Kidney (tissue), 14 donors: ENCODE measurements around the gene TNFSF8. TPM values are rescaled to one million over a fixed set of nuclear protein-coding genes. Genes with fewer than 3 reads are reported as not detected.

ENCODE experiments used
- DNase-seq, 5 donors: peaks; one replicate each; pipeline ENCODE4 v3.0.0-alpha.2; 2013 to 2020
- FAIRE-seq: peaks from 2 replicates; lab custom pipeline; 2012; peaks lifted over from hg19 to GRCh38; lab: Jason Lieb, UNC
- H3K27ac ChIP-seq, 2 donors: one replicate each; pipeline ENCODE4 v1.7.0; 2013; ENCODE audit warnings: low read depth in 2 of 2, low read length in 2 of 2, inconsistent platforms in 1 of 2
- H3K27me3 ChIP-seq: one replicate; pipeline ENCODE4 v1.7.1; 2013; ENCODE audit warnings: low read length, inconsistent platforms; ENCODE audit not compliant: control insufficient read depth, insufficient read depth
- H3K36me3 ChIP-seq, 3 donors: one replicate each; pipeline versions ENCODE4 v1.7.0 to v1.7.1; 2013; ENCODE audit warnings: low read length in 3 of 3, control low read depth in 1 of 3, inconsistent platforms in 1 of 3; ENCODE audit not compliant: insufficient read depth in 3 of 3, control insufficient read depth in 2 of 3
- H3K4me1 ChIP-seq, 3 donors: one replicate each; pipeline versions ENCODE4 v1.7.0 to v1.7.1; 2013; ENCODE audit warnings: low read length in 3 of 3, inconsistent platforms in 1 of 3, low read depth in 1 of 3; ENCODE audit not compliant: control insufficient read depth in 2 of 3, insufficient read depth in 2 of 3
- H3K4me3 ChIP-seq, 3 donors: one replicate each; pipeline versions ENCODE4 v1.7.0 to v1.8.1; 2013; ENCODE audit warnings: low read length in 3 of 3, control low read depth in 1 of 3, inconsistent platforms in 1 of 3
- H3K9ac ChIP-seq, 3 donors: one replicate each; pipeline versions ENCODE4 v1.7.0 to v1.7.1; 2013; ENCODE audit warnings: low read length in 3 of 3, control low read depth in 1 of 3, inconsistent platforms in 1 of 3
- H3K9me3 ChIP-seq, 3 donors: one replicate each; pipeline versions ENCODE4 v1.7.0 to v1.7.1; 2013; ENCODE audit warnings: low read length in 3 of 3, control low read depth in 1 of 3, inconsistent platforms in 1 of 3; ENCODE audit not compliant: control insufficient read depth in 2 of 3, insufficient read depth in 1 of 3
- intact Hi-C: fragments of 100-400 bp; cut with DNase I; formaldehyde crosslinking; loops from one replicate; pipeline ENCODE4 v1.11.1; 2022
- polyA plus RNA-seq: library from polyadenylated mRNA; stranded (reverse); fragments of 350-450 nt; fragmentation: Illumina TruSeq; extraction: RNeasy Lipid Tissue Mini Kit (QIAGEN cat#74804); gene quantifications from one replicate; pipeline ENCODE4 v1.2.3, GENCODE V29; 2014; ENCODE audit warnings: low read depth, low replicate concordance; ENCODE audit not compliant: insufficient read depth
- total RNA-seq: library from RNA; stranded (reverse); fragmentation: NEBNext Ultra II Directional; extraction: Animal tissue kit (Norgen Biotek cat#: 25700); gene quantifications from one replicate; pipeline ENCODE4 v1.2.1, GENCODE V29; 2021
- TF ChIP-seq, protein P1 (sequence below): IDR thresholded peaks from 3 replicates; pipeline ENCODE4 v1.5.1; 2012; ENCODE audit warnings: mild to moderate bottlenecking, moderate library complexity, borderline replicate concordance; ENCODE audit not compliant: insufficient read depth; ENCODE audit errors: extremely low read depth
- donor health status: control.
- donor health status: control.
- donor health status: control.
- donor health status: control.
- donor health status: control.
- donor health status: DM: yes; HTN: yes; CAD: no.
- donor health status: Normal renal cell carcinoma (clear cell type).

The TNFSF8 gene
- total and polyA plus RNA-seq, 2 donors from 2014 or later: 0.43 to 5.0 TPM

DNA sequence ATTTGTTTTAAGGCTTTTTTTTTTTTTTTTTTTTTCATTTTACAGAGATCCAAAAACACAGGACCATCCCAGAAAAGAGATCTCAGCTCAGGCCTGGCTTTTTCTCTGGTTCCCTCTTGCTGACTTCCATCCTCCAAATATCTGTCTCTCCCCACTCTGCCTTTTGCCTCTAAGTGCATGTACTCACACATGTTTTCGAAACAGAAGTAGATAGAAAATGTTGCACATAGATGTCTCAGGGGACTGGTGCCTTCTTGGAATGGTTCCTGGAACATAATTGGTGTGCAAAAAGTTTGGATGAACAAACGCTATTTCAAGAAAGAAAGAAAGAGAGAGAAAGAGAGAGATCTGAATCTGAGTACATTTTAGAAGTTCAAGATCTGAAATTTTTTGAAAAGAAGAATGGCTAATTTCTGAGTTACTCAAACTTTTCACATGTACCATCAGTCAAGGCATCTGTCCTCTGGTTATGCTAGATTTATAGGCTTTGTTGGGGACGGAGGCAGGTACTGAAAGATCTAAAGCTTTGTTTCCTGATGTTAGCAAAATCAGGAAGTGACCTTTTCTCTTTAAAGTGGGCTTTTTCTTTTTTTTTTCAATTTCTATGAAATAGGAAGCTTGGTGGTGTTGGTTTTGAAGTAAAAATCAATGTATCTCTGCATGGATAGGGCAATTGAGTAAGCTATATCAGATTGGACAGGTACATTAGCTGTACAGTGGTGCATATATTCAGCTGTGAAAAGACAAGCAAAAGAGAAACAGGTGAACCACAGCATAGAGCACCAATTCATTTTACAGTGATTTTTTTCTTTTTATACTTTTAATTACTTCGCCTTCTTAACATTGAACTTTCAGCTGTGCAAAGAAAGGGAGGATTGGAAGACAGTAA, 8.5 kb upstream of the TNFSF8 start:
- Histone ChIP-seq H3K4me1 (no peaks in the 10 kb centered on the region), H3K4me3 (no peak overlapping the region), H3K36me3 (no peaks in the 10 kb centered on the region), H3K27ac (no peak overlapping the region), H3K27me3 (no peaks in the 10 kb centered on the region), H3K9me3 (no peaks in the 10 kb centered on the region), H3K9ac (no peak overlapping the region)
- intact Hi-C loops: no loop called here
- TF ChIP-seq, protein P1, sequence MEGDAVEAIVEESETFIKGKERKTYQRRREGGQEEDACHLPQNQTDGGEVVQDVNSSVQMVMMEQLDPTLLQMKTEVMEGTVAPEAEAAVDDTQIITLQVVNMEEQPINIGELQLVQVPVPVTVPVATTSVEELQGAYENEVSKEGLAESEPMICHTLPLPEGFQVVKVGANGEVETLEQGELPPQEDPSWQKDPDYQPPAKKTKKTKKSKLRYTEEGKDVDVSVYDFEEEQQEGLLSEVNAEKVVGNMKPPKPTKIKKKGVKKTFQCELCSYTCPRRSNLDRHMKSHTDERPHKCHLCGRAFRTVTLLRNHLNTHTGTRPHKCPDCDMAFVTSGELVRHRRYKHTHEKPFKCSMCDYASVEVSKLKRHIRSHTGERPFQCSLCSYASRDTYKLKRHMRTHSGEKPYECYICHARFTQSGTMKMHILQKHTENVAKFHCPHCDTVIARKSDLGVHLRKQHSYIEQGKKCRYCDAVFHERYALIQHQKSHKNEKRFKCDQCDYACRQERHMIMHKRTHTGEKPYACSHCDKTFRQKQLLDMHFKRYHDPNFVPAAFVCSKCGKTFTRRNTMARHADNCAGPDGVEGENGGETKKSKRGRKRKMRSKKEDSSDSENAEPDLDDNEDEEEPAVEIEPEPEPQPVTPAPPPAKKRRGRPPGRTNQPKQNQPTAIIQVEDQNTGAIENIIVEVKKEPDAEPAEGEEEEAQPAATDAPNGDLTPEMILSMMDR: no peak
- DNase-seq (no peak), FAIRE-seq (no peak)

GRCh38 chr9:114937516-114937915, 7.1 kb upstream of the TNFSF8 start:
- H3K4me1 ChIP-seq: no peaks in the 10 kb centered on the region
- intact Hi-C loops: no loop called here
- no peaks in the 10 kb centered on the region for H3K27me3 ChIP-seq
- no peaks in the 10 kb centered on the region for H3K9me3 ChIP-seq
- DNase-seq: no peak
- TF ChIP-seq, protein P1: no peak
- H3K9ac ChIP-seq: no peak overlapping the region
- H3K27ac ChIP-seq: no peak overlapping the region
- H3K4me3 ChIP-seq: no peak overlapping the region
- H3K36me3 ChIP-seq: no peaks in the 10 kb centered on the region
- no peak for FAIRE-seq

- H3K4me3 ChIP-seq: no peak overlapping the region
- no peaks in the 10 kb centered on the region for H3K27me3 ChIP-seq
- no peaks in the 10 kb centered on the region for H3K36me3 ChIP-seq
- no peaks in the 10 kb centered on the region for H3K9me3 ChIP-seq
- DNase-seq: no peak
- no peak overlapping the region for H3K9ac ChIP-seq
- no peaks in the 10 kb centered on the region for H3K4me1 ChIP-seq
- FAIRE-seq: no peak
- intact Hi-C loops: no loop called here
- TF ChIP-seq, protein P1: no peak
- H3K27ac ChIP-seq: no peak overlapping the region
These were observed 6.2 kb upstream of the TNFSF8 start for GRCh38 chr9:114936581-114936980.
